Measurements from ENCODE around the gene PHLPP1.

Gene PHLPP1

DNA sequence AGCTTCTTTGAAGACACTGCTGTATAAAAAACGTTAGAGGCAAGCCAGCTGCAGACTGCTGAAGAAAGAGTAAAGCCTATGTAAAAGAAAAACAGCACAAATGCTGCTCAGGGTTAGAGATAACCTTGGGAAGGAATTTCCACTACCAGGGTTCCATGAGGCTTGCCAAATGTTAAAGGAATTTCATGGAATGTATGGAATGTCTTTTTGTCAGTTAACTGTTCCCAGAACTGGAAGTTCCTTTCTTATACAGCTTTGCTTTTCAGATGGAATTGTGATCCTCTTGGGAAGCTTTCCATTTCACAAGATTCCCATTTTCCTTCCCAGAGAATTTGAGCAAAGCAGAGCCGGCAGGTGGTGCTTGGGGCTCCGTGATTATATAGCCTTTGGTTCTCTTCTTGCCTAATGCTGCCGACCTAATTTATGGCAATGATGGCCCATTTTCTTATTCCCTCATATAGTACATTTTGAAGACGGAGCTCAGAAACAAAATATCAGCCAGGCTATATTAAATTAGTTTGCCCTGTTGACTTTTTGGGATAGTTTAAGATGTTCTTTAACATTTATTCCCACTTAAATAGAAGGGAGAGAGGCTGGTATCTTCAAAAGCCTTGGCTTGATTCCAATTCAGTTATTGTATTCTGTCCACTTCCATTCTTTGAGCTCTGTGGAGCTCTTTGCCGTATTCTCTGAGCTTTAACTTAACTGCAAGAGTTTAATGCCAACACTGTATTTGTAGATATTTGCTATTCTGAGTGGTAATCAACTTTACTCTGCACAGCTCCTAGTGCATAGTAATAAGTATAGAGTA lies 162.3 kb downstream of the PHLPP1 start:
- peak; percentile 16 for DNase-seq (ENCODE audit: low read depth)
- in situ Hi-C loops (cut with HindIII; ENCODE audit: low sequenced_read_pairs): no loop called here
- TF ChIP-seq, protein P1, sequence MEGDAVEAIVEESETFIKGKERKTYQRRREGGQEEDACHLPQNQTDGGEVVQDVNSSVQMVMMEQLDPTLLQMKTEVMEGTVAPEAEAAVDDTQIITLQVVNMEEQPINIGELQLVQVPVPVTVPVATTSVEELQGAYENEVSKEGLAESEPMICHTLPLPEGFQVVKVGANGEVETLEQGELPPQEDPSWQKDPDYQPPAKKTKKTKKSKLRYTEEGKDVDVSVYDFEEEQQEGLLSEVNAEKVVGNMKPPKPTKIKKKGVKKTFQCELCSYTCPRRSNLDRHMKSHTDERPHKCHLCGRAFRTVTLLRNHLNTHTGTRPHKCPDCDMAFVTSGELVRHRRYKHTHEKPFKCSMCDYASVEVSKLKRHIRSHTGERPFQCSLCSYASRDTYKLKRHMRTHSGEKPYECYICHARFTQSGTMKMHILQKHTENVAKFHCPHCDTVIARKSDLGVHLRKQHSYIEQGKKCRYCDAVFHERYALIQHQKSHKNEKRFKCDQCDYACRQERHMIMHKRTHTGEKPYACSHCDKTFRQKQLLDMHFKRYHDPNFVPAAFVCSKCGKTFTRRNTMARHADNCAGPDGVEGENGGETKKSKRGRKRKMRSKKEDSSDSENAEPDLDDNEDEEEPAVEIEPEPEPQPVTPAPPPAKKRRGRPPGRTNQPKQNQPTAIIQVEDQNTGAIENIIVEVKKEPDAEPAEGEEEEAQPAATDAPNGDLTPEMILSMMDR (IDR thresholded peaks at IDR 0.05; ENCODE audit: low read depth, low read length, missing control alignments): peak; percentile 10
- H3K4me3 ChIP-seq (ENCODE audit: low read depth, low read length): no peak overlapping the region

DNA sequence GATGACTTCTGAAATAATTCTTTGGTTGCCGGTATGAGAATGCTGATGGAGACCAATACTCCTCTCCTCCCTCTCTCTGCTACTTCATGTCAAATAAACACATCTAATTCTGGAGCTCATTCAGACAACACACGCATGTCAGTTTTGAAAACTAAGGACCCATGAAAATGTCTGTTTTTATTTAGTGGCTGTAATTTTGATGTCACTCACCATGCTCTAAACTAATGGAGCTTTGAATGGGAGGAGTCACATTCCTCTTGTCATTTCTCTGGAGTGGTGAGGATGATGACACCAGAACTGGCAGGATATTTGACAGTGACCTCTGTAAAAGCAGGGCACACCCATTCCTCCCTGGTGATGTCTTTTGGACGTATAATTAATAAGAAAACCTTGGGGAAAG lies 163.0 kb downstream of the PHLPP1 start:
- DNase-seq (ENCODE audit: low read depth): no peak
- TF ChIP-seq, protein P1 (IDR thresholded peaks at IDR 0.05; ENCODE audit: low read depth, low read length, missing control alignments): no peak
- no peak overlapping the region for H3K4me3 ChIP-seq (ENCODE audit: low read depth, low read length)
- in situ Hi-C loops (cut with HindIII; ENCODE audit: low sequenced_read_pairs): no loop called here

DNA sequence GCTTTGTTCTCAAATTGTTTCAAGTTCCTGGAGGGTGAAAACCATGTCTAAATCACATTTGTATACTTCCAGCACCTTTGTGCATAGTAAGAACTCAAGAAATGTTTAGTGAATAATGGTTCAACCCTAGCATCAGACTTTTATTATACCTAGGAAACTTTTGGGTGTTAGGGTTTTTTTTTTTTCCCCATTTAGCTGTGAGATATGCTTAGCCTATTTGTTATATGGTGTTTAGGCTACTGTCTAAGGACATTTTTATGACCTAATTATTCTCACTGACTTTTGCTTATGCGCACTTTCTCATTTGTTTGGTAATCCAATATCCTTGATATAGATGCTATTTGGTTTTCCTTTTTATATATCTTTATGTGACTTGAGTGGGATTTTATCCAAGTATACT lies 164.7 kb downstream of the PHLPP1 start:
- TF ChIP-seq, protein P1 (IDR thresholded peaks at IDR 0.05; ENCODE audit: low read depth, low read length, missing control alignments): no peak
- DNase-seq (ENCODE audit: low read depth): no peak
- no peak overlapping the region for H3K4me3 ChIP-seq (ENCODE audit: low read depth, low read length)
- in situ Hi-C loops (cut with HindIII; ENCODE audit: low sequenced_read_pairs): no loop called here

DNA sequence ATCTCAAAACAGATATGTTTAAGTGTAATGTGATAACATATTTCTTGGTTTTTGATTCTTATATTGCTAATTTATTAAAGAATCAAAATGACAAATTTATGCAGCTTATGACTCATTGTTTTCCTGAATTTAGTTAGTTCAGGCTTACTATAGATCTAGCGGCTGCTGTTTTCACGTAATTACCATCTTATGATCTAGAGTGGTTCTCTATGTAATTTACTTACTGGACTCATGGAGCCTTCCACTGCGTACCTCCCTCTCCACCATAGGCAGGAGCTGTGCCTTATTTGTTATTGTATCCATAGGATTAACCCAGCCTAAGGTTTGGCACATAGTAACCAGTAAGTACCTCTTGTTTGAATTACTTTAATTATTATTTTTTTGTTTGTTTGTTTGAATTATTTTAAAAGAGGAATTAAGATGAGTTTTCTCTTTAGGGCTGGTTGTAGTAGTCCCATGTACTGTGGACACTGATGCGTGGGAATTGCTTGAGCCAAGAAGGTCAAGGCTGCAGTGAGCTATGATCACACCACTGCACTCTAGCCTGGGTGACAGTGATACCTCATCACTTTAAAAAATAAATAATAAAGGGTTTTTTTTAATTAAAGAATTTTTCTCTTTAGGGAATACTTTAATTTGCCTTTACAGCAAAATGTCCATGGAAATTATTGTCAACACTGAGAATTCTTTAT lies 165.5 kb downstream of the PHLPP1 start:
- no peak overlapping the region for H3K4me3 ChIP-seq (ENCODE audit: low read depth, low read length)
- TF ChIP-seq, protein P1 (IDR thresholded peaks at IDR 0.05; ENCODE audit: low read depth, low read length, missing control alignments): no peak
- in situ Hi-C loops (cut with HindIII; ENCODE audit: low sequenced_read_pairs): no loop called here
- no peak for DNase-seq (ENCODE audit: low read depth)

DNA sequence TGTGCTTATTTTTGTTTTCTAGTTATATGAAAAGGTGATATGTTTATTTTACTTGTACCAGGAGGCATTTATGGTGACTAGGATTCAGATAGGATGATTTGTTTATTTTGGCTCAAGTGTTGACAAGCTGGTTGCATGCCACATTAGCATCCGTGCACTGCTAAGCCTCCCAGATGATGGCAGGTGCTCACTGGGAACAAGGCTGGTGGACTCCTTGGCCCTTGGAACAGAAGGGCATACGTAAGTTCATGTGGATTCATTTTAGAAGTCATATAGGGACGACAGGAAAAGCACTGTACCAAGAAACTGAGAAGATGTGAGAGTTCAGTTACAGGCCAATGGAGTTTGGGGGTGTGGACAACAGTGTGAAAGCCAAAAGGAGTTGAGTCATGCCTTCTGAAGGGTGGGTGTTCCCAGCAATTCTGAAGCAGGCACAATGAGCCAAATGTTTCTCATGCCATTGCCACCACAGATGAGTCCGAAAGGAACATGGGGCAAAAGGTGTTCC lies 166.2 kb downstream of the PHLPP1 start:
- TF ChIP-seq, protein P1 (IDR thresholded peaks at IDR 0.05; ENCODE audit: low read depth, low read length, missing control alignments): no peak
- peak; percentile 93 for DNase-seq (ENCODE audit: low read depth)
- in situ Hi-C loops (cut with HindIII; ENCODE audit: low sequenced_read_pairs): no loop called here
- peak overlapping the region; percentile 6 for H3K4me3 ChIP-seq (ENCODE audit: low read depth, low read length)

DNA sequence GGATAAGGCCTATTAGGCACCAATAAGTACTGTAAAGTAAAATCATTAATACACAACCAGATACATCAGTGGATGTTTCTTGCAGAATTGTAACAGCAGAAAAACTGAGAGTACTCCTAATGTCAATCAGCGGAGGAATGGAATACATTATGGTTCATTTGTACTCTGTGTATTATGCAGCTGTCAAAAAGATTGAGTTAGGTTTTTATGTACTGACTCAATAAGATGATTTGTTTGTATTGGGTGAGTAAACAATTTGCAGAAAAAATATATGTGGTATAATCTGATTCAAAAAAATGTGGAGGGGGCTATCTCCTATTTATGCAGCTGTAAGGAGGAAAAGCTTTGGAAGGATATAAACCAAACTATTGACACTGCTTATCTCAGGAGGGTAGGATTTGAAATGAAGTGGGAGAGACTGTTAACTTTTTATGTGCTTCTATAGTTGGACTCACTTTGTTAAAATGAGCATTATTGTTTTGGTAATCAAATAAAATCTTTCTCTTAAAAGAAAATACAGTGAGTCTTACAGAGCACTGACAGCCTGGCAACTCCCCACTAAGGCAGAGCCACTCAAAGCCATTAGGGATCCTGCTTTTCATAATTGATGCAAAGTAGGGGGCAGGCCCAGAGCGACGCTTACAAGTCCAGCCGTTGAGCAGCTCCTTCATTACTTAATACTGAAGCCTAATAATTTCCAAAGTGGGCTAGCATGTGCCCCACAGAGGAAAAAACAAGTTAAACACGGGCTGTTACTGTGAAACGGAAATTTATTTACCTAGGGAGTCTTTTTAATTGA lies 168.8 kb downstream of the PHLPP1 start:
- TF ChIP-seq, protein P1 (IDR thresholded peaks at IDR 0.05; ENCODE audit: low read depth, low read length, missing control alignments): no peak
- DNase-seq (ENCODE audit: low read depth): no peak
- in situ Hi-C loops (cut with HindIII; ENCODE audit: low sequenced_read_pairs): no loop called here
- no peak overlapping the region for H3K4me3 ChIP-seq (ENCODE audit: low read depth, low read length)

Data from astrocyte of the cerebellum (primary cell).